ENCODE measurements around the gene SMIM13.
"Not testable (repeated sequence)": the region's sequence is repeated elsewhere in the genome, so short reads cannot be mapped to it uniquely, and the experiment has no call there.

SMIM13 gene

DNA sequence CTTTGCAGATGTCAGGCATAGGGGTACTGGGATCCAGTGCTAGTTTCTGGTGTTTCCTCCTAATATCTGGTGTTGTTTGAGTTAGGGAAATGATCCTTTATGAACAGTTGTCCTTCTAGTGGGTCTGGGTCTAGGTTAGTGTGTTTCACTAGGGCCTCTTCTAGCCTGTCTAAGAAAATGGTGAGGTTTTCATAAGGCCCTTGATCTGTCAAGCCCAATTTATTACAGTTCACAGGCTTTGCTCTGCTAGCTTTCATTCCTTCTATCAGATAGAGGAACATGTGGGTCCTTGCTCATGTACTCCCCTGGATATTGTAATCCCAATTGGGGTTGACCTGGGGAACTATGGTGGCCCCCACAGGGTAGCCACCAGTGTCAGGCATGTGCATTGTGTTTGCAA, 15.1 kb downstream of the SMIM13 start:
- TF ChIP-seq, protein P1, sequence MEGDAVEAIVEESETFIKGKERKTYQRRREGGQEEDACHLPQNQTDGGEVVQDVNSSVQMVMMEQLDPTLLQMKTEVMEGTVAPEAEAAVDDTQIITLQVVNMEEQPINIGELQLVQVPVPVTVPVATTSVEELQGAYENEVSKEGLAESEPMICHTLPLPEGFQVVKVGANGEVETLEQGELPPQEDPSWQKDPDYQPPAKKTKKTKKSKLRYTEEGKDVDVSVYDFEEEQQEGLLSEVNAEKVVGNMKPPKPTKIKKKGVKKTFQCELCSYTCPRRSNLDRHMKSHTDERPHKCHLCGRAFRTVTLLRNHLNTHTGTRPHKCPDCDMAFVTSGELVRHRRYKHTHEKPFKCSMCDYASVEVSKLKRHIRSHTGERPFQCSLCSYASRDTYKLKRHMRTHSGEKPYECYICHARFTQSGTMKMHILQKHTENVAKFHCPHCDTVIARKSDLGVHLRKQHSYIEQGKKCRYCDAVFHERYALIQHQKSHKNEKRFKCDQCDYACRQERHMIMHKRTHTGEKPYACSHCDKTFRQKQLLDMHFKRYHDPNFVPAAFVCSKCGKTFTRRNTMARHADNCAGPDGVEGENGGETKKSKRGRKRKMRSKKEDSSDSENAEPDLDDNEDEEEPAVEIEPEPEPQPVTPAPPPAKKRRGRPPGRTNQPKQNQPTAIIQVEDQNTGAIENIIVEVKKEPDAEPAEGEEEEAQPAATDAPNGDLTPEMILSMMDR (conservative IDR thresholded peaks at IDR 0.05; ENCODE audit: low read depth, low read length), result no peak
- H3K4me3 ChIP-seq (ENCODE audit: low read length), result no peak overlapping the region
- no peak for DNase-seq (ENCODE audit: low read depth)

DNA sequence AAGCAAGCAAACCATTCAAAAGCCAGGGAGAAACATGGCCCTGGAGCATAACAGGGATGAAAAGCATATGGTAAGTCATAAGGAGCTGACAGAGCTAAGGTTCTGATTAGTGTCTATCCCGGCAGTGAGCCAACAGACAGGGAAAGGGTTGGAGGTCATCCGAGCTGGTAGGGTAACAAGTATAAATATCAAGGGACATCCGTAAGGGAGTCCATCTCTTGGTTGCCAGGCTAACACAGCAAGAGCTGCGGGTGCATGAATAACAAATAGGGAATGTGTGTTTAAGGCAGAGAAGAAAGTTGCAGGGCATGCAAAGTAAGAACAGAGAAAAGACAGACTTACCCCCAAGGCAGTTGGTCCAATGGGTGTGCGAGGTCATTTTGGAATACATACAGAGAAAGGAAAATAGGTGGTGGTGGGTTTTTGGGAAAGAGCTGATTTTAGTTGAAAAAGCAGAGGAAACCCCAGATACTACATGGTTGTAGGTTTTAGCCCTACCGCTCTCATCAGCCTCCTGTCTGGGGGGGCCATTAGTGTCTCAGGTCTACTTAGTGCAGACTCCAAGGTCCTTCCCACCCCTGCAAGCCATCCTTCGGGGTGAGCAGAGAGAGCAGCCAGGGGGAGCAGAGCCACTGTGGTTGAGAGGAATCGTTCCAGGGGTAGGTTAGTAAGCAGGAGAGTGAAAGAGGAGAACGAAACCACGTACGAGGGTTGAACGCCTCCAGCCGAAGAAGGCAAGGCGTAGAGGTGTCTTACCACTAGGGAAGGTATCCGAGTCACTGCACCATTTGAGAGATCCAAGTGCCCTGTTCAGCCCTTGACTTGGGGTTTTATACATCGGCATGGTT, 17.5 kb downstream of the SMIM13 start, which contains the start of gene ERVFRD-1:
Gene ERVFRD-1, minus strand, starts transcription at position 805 of the 848 bp plus-strand sequence. CDS start 6,415 bp downstream, outside the sequence.
- H3K4me3 ChIP-seq (ENCODE audit: low read length), result peak within 1 kb of the TSS; percentile 27
- no peak for DNase-seq (ENCODE audit: low read depth)
- TF ChIP-seq, protein P1 (conservative IDR thresholded peaks at IDR 0.05; ENCODE audit: low read depth, low read length), result no peak

DNA sequence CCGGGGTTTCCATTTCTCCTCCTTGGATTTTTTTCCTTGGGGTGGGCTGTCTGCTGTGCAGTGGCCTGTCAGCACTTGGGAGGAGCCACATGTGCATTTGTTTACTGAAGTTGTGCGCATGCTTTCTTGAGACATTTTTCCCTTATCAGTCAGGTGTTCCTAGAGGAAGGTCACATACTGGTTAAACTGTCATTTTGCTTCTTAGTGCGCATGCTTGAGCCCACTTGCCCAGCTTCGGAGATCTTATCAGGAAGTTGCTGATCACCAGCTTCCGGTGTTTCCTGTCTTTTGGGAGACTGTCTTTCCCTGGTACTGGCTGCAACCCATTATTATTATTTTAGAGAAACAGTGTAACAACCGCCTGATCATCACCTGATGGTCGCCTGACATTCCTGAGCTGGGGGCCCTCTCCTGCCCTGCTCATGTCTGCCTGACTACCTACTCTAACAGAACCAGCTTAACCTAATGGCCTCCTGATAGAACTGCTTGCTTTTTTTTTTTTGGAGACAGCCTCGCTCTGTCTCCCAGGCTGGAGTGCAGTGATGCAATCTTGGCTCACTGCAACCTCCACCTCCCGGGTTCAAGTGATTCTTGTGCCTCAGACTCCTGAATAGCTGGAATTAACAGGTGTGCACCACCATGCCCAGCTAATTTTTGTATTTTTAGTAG, 18.3 kb downstream of the SMIM13 start:
- peak; percentile 93 for DNase-seq (ENCODE audit: low read depth)
- peak overlapping the region; percentile 27 for H3K4me3 ChIP-seq (ENCODE audit: low read length)
- TF ChIP-seq, protein P1 (conservative IDR thresholded peaks at IDR 0.05; ENCODE audit: low read depth, low read length), result no peak

DNA sequence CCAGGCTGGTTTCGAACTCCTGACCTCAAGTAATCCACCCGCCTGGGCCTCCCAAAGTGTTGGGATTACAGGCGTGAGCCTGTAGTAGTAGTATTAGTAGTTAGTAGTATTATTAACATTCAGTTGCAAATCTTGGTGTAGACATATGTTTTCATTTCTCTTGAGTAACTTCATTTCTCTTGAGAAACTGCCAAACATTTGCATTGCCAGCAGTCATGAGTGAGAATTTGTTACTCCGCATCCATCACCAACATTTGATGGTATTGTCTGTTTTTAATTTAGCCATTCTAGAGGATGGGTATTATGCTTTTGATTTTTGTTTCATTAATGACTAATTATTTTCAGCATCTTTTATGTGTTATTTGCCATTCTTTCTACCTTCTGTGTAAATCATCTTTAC, 19.4 kb downstream of the SMIM13 start:
- DNase-seq (ENCODE audit: low read depth), result no peak
- TF ChIP-seq, protein P1 (conservative IDR thresholded peaks at IDR 0.05; ENCODE audit: low read depth, low read length), result no peak
- no peak overlapping the region for H3K4me3 ChIP-seq (ENCODE audit: low read length)

DNA sequence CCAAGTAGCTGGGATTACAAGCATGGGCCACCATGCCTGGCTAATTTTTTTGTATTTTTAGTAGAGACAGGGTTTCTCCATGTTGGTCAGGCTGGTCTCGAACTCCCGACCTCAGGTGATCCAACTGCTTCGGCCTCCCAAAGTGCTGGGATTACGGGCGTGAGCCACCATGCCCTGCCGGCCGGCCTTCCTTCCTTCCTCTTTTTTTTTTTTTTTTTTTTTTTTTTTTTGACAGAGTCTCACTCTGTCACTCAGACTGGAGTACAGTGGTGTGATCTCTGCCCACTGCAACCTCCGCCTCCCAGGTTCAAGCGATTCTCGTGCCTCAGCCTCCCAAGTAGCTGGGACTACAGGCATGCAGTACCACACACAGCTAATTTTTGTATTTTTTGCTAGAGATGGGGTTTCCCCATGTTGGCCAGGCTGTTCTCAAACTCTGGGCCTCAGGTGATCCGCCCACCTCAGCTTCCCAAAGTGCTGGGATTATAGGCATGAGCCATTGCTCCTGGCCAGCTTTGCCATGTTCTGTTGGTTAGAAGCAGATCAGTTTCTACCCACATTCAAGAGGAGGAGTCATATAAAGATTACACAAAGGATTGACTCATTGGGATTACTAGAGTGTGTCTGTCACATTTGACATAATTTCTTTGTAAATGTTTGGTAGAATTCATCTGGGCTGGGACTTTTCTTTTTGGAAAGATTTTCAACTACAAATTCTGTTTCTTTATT, 22.3 kb downstream of the SMIM13 start:
- H3K4me3 ChIP-seq (ENCODE audit: low read length), result not testable (repeated sequence)
- DNase-seq (ENCODE audit: low read depth), result peak; percentile 66

DNA sequence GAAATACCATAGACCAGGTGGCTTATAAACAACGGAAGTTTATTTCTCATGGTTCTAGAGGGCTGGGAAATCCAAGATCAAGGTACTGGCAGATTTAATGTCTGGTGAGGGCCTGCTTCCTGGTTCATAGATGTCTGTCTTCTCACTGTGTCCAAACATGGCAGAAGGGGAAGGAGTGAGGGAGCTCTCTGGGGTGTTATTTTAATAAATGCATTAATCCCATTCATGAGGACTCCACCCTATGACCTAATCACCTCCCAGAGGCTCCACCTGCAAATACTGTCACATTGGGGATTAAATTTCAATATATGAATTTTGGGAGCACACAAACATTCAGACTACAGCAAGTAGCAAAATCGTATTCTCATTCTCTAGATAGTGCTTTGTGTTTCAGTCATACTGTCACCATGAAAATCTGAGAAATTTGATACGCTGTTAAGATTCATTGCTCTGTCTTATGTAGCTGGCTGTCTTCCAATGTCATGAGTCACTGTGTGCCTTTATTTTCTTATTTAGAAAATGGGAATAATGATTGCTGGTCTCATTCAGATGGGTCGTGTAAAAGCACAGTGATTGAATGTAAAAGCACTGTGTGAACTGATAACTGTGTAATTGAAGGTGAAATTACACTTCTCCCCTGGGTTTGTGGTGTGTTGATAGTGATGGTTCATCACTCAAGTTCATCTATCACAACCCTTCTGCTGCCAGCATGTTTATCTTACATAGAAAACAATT, 26.8 kb downstream of the SMIM13 start:
- TF ChIP-seq, protein P1 (conservative IDR thresholded peaks at IDR 0.05; ENCODE audit: low read depth, low read length), result no peak
- no peak for DNase-seq (ENCODE audit: low read depth)
- no peak overlapping the region for H3K4me3 ChIP-seq (ENCODE audit: low read length)

DNA sequence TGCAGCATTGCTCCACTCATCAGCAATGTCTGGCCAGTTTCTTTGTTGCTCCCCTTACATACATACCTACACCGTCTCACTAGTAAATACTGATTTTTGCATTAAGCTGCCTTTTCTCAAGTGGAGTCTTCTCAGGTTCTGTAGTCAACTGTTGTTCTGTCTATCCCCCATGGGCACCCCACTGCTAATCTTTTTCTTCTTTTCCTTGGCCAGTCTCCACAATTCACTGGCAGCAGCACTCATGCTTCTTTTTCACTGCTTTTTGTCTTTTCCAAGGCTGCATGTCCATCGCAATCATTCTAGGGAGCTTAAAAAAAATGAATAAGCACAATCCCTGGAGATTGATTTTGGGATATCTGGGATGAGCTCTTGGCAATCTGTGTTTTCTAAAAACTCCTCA, 28.2 kb downstream of the SMIM13 start:
- DNase-seq (ENCODE audit: low read depth), result no peak
- no peak overlapping the region for H3K4me3 ChIP-seq (ENCODE audit: low read length)
- TF ChIP-seq, protein P1 (conservative IDR thresholded peaks at IDR 0.05; ENCODE audit: low read depth, low read length), result no peak

Measured in retinal pigment epithelial cell (primary cell).